Suprapubic skin (tissue), 4 donors: ENCODE results near the gene ZGRF1.

Experiments used
- CTCF ChIP-seq, 2 donors: fragments of 200-600 bp in 1 of 2; fragments of 450-650 bp in 1 of 2; sonication (generic) in 1 of 2; IDR thresholded peaks; one replicate each; pipeline ENCODE4 v1.5.1; 2016 to 2019; ENCODE audit warnings: antibody characterized with exemption in 2 of 2, mild to moderate bottlenecking in 1 of 2, moderate library complexity in 1 of 2
- EP300 ChIP-seq: sonication (generic); formaldehyde crosslinking; IDR thresholded peaks from one replicate; pipeline ENCODE4 v1.6.1; 2017; ENCODE audit warnings: antibody characterized with exemption
- POLR2A ChIP-seq, 2 donors: fragments of 450-650 bp; IDR thresholded peaks; one replicate each; pipeline ENCODE4 v1.6.1; 2017; ENCODE audit warnings: antibody characterized with exemption in 2 of 2, mild to moderate bottlenecking in 2 of 2, moderate library complexity in 2 of 2
- POLR2AphosphoS5 ChIP-seq, 3 donors: sonication (generic); formaldehyde crosslinking; IDR thresholded peaks; one replicate each; pipeline ENCODE4 v1.6.1; 2017; ENCODE audit warnings: antibody characterized with exemption in 3 of 3

- TF ChIP-seq CTCF (IDR thresholded peaks at IDR 0.05), result no peak
- no peak for TF ChIP-seq POLR2AphosphoS5 (IDR thresholded peaks at IDR 0.05)
- TF ChIP-seq POLR2A (IDR thresholded peaks at IDR 0.05), result no peak
- no peak for TF ChIP-seq EP300
Observed at GRCh38 chr4:112567536-112567935, 69.2 kb downstream of the ZGRF1 start.
